Endothelial cell of umbilical vein (primary cell): Measurements from ENCODE around the gene SOCS7. TPM values are rescaled to one million over a fixed set of nuclear protein-coding genes. Genes with fewer than 3 reads are reported as not detected.

ENCODE experiments used
- BruUV-seq: library from RNA; stranded (reverse); fragments of 400-500 nt; replicated peaks from 2 replicates; lab custom pipeline; 2021; lab: Mats Ljungman, UMichigan
- CTCF ChIA-PET: fragments of 300-600, 350-600 bp; sonication (Branson Sonifier 250); formaldehyde crosslinking; loops from one replicate; lab custom pipeline; 2021; ENCODE audit warnings: antibody characterized with exemption, inconsistent platforms; lab: Charles Lee
- POLR2A ChIA-PET: fragments of 300-600, 350-600 bp; sonication (Branson Sonifier 250); formaldehyde crosslinking; loops from one replicate; lab custom pipeline; 2021; ENCODE audit warnings: antibody characterized with exemption, inconsistent platforms; lab: Charles Lee
- DNase-seq: peaks from one replicate; pipeline ENCODE4 v3.0.0-alpha.2; 2011; ENCODE audit warnings: low read depth, low spot score
- FAIRE-seq: peaks from 2 replicates; lab custom pipeline; 2011; peaks lifted over from hg19 to GRCh38; lab: Jason Lieb, UNC
- H2AFZ ChIP-seq: 2 replicates; pipeline ENCODE4 v1.6.0; 2012; ENCODE audit warnings: low read depth, low read length, control low read depth, inconsistent platforms
- H3K27ac ChIP-seq: 2 replicates; pipeline ENCODE4 v1.5.1; 2011; ENCODE audit warnings: low read depth, mild to moderate bottlenecking, control low read depth, low read length, moderate library complexity; ENCODE audit not compliant: insufficient read depth
- H3K27me3 ChIP-seq, 2 experiments: 2 replicates each; pipeline versions ENCODE4 v1.6.0 to v1.6.1; 2011; ENCODE audit warnings: low read length in 2 of 2, mixed read lengths in 1 of 2; ENCODE audit not compliant: control insufficient read depth in 2 of 2, insufficient read depth in 2 of 2
- H3K36me3 ChIP-seq, 2 experiments: 2 replicates in 1 of 2; 3 replicates in 1 of 2; pipeline ENCODE4 v1.5.1; 2011; ENCODE audit warnings: low read length in 2 of 2, mild to moderate bottlenecking in 1 of 2, moderate library complexity in 1 of 2; ENCODE audit not compliant: control insufficient read depth in 2 of 2, insufficient read depth in 2 of 2; ENCODE audit errors: extremely low read depth in 1 of 2
- H3K4me1 ChIP-seq: 3 replicates; pipeline ENCODE4 v1.5.1; 2011; ENCODE audit warnings: mild to moderate bottlenecking, low read length; ENCODE audit not compliant: control insufficient read depth, insufficient read depth; ENCODE audit errors: extremely low read depth
- H3K4me2 ChIP-seq: 2 replicates; pipeline ENCODE4 v1.6.1; 2011; ENCODE audit warnings: low read length, control low read depth, mixed read lengths; ENCODE audit not compliant: insufficient read depth
- H3K4me3 ChIP-seq, 3 experiments: fragments of 200-600 bp in 1 of 3; sonication (generic), shearing (Covaris generic) in 1 of 3; replicated peaks in 1 of 3; 2 replicates each; pipeline ENCODE4 v1.5.1; 2011 to 2016; ENCODE audit warnings: control low read depth in 3 of 3, low read length in 3 of 3, mild to moderate bottlenecking in 2 of 3, inconsistent platforms in 1 of 3, low read depth in 1 of 3, moderate library complexity in 1 of 3; ENCODE audit not compliant: insufficient read depth in 1 of 3
- H3K79me2 ChIP-seq: 2 replicates; pipeline ENCODE4 v1.6.0; 2012; ENCODE audit warnings: low read length, inconsistent platforms; ENCODE audit not compliant: control insufficient read depth, insufficient read depth
- H3K9ac ChIP-seq: replicated peaks from 2 replicates; pipeline ENCODE3; 2011; ENCODE audit warnings: low read length, control low read depth; ENCODE audit not compliant: insufficient read depth; ENCODE audit errors: extremely low read depth
- H3K9me1 ChIP-seq: replicated peaks from 3 replicates; pipeline ENCODE4 v1.6.0; 2011; ENCODE audit warnings: mild to moderate bottlenecking, low read length; ENCODE audit not compliant: control insufficient read depth, insufficient read depth; ENCODE audit errors: extremely low read depth
- H3K9me3 ChIP-seq: replicated peaks from 2 replicates; pipeline ENCODE4 v1.5.1; 2012; ENCODE audit warnings: low read length, inconsistent platforms; ENCODE audit not compliant: control insufficient read depth, insufficient read depth
- H4K20me1 ChIP-seq: replicated peaks from 2 replicates; pipeline ENCODE3; 2011; ENCODE audit warnings: mild to moderate bottlenecking, low read length; ENCODE audit not compliant: control insufficient read depth, insufficient read depth; ENCODE audit errors: extremely low read depth
- EZH2 ChIP-seq: IDR thresholded peaks from 2 replicates; pipeline ENCODE4 v1.6.1; 2012; ENCODE audit warnings: borderline replicate concordance, low read depth, mild to moderate bottlenecking, moderate library complexity, low read length, inconsistent platforms; ENCODE audit not compliant: severe bottlenecking
- FOS ChIP-seq: IDR thresholded peaks from 2 replicates; pipeline ENCODE4 v1.6.1; 2011; ENCODE audit warnings: mild to moderate bottlenecking, low read length, moderate library complexity, borderline replicate concordance; ENCODE audit not compliant: insufficient read depth
- MYC ChIP-seq: IDR thresholded peaks from one replicate; pipeline ENCODE4 v1.6.1; 2011; ENCODE audit warnings: mild to moderate bottlenecking, low read depth, low read length
- POLR2A ChIP-seq: IDR thresholded peaks from 2 replicates; pipeline ENCODE4 v1.6.1; 2012; ENCODE audit warnings: low read depth, mild to moderate bottlenecking, control low read depth, low read length
- POLR2AphosphoS5 ChIP-seq: IDR thresholded peaks from 2 replicates; pipeline ENCODE4 v1.6.1; 2012; ENCODE audit warnings: low read depth, mild to moderate bottlenecking, control low read depth, low read length, moderate library complexity; ENCODE audit not compliant: insufficient read depth
- dilution Hi-C: fragments of 300-500 bp; cut with MboI; formaldehyde crosslinking; loops from one replicate; pipeline ENCODE4 v1.15.0; 2019; ENCODE audit warnings: low sequenced_read_pairs; ENCODE audit not compliant: extremely low pct_ligation_motif_present
- intact Hi-C: fragments of 100-400 bp; cut with micrococcal nuclease; formaldehyde crosslinking; loops from one replicate; pipeline ENCODE4 v1.10.0; 2022
- polyA plus RNA-seq, 4 experiments: library from polyadenylated mRNA; depleted of rRNA in 3 of 4; stranded (reverse) in 3 of 4; unstranded in 1 of 4; fragments of >200 nt; gene quantifications; 2 replicates each; pipeline versions ENCODE4 v1.2.1 to v1.2.3, GENCODE V29; 2011 to 2012; ENCODE audit warnings: missing spikeins in 1 of 4
- total RNA-seq: library from RNA; stranded (reverse); gene quantifications from 2 replicates; pipeline ENCODE4 v1.2.3, GENCODE V29; 2021
- TF ChIP-seq, protein P1 (sequence below): IDR thresholded peaks from 2 replicates; pipeline ENCODE4 v1.6.1; 2011; ENCODE audit not compliant: insufficient read depth, insufficient read length
- TF ChIP-seq, protein P2 (sequence below), 2 donors: IDR thresholded peaks; 1 replicate in 1 of 2; 2 replicates in 1 of 2; pipeline ENCODE4 v1.5.1; 2011; ENCODE audit warnings: low read length in 2 of 2, mild to moderate bottlenecking in 2 of 2, moderate library complexity in 2 of 2, control low read depth in 1 of 2, inconsistent platforms in 1 of 2, low read depth in 1 of 2; ENCODE audit not compliant: insufficient read depth in 1 of 2; ENCODE audit errors: extremely low read depth in 1 of 2

The SOCS7 gene
- total and polyA plus RNA-seq, 2 donors (not counting 3 experiments of a cell fraction or from before 2014, with no cell fraction given), result 5.9 to 10.4 TPM

DNA sequence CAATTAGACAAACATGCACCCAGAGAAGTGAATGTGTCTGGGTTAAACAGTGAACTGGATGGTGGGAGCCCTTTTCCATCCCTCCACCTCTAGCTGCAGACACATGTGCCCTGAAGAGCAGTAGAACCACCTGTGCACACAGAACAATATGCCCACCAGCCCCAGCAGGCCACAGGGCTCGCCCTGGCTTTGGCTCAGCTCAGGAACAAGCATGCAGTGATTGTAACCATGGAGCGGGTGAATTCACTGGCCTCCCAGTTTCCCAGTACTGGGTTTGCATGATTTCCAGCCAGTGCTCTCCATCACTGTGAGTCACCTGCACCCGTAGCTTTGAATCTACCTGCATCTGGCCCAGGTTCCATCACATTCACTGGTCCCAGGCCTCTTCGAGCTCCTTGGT is 13.1 kb upstream of the SOCS7 start:
- H2AFZ ChIP-seq, result no peak overlapping the region
- dilution Hi-C loops, result no loop called here
- POLR2A ChIA-PET, result no interaction called here
- no peak for DNase-seq
- H3K4me2 ChIP-seq, result no peak overlapping the region
- no peaks in the 10 kb centered on the region for H3K9me1 ChIP-seq
- H3K36me3 ChIP-seq, result no peaks in the 10 kb centered on the region
- H3K9me3 ChIP-seq, result no peaks in the 10 kb centered on the region
- FAIRE-seq, result no peak
- H4K20me1 ChIP-seq, result no peaks in the 10 kb centered on the region
- BruUV-seq, result no TSS peak
- CTCF ChIA-PET, result interaction anchor here (0.6 to 3.3 kb wide), 3 partner anchors 9 to 16 kb away, joined by 3 to 21 read pairs (median 8); no protein-coding TSS in a partner anchor
- TF ChIP-seq, protein P1, sequence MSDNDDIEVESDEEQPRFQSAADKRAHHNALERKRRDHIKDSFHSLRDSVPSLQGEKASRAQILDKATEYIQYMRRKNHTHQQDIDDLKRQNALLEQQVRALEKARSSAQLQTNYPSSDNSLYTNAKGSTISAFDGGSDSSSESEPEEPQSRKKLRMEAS, result no peak
- no peak for TF ChIP-seq MYC
- no peak for TF ChIP-seq POLR2A
- TF ChIP-seq EZH2, result no peak
- TF ChIP-seq POLR2AphosphoS5, result no peak
- TF ChIP-seq FOS, result no peak
- TF ChIP-seq, protein P2, sequence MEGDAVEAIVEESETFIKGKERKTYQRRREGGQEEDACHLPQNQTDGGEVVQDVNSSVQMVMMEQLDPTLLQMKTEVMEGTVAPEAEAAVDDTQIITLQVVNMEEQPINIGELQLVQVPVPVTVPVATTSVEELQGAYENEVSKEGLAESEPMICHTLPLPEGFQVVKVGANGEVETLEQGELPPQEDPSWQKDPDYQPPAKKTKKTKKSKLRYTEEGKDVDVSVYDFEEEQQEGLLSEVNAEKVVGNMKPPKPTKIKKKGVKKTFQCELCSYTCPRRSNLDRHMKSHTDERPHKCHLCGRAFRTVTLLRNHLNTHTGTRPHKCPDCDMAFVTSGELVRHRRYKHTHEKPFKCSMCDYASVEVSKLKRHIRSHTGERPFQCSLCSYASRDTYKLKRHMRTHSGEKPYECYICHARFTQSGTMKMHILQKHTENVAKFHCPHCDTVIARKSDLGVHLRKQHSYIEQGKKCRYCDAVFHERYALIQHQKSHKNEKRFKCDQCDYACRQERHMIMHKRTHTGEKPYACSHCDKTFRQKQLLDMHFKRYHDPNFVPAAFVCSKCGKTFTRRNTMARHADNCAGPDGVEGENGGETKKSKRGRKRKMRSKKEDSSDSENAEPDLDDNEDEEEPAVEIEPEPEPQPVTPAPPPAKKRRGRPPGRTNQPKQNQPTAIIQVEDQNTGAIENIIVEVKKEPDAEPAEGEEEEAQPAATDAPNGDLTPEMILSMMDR (IDR thresholded peaks at IDR 0.05; ENCODE audit: extremely low read depth in 1 of 2, insufficient read depth in 1 of 2, low read depth in 1 of 2, low read length in 2 of 2), result no peak
- H3K79me2 ChIP-seq, result no peaks in the 10 kb centered on the region
- intact Hi-C loops, result no loop called here
- H3K27me3 ChIP-seq, result no peaks in the 10 kb centered on the region
- H3K9ac ChIP-seq, result no peak overlapping the region
- no peak overlapping the region for H3K4me3 ChIP-seq
- H3K4me1 ChIP-seq, result no peaks in the 10 kb centered on the region
- no peak overlapping the region for H3K27ac ChIP-seq
